AG04450 (cell line): ENCODE data around the gene PRDX3. TPM values are rescaled to one million over a fixed set of nuclear protein-coding genes. Genes with fewer than 3 reads are reported as not detected.
"Not testable (repeated sequence)": the region's sequence is repeated elsewhere in the genome, so short reads cannot be mapped to it uniquely, and the experiment has no call there.

Experiments
- CTCF ChIA-PET: fragments of 300-600, 350-600 bp; formaldehyde crosslinking; extraction: SDS; loops from one replicate; lab custom pipeline; 2022; ENCODE audit warnings: antibody characterized with exemption, inconsistent platforms; lab: Charles Lee
- POLR2A ChIA-PET: fragments of 350-600 bp; formaldehyde crosslinking; extraction: SDS; loops from one replicate; lab custom pipeline; 2021; ENCODE audit warnings: antibody characterized with exemption, inconsistent platforms; lab: Yijun Ruan, JAX
- DNase-seq: peaks from one replicate; pipeline ENCODE4 v3.0.0-alpha.2; 2011; ENCODE audit warnings: low read depth, low spot score
- H3K27ac ChIP-seq: one replicate; pipeline ENCODE4 v1.5.1; 2012; ENCODE audit warnings: low read depth, low read length, control low read depth
- H3K27me3 ChIP-seq: one replicate; pipeline ENCODE4 v1.6.0; 2012; ENCODE audit warnings: low read length; ENCODE audit not compliant: control insufficient read depth, insufficient read depth
- H3K4me3 ChIP-seq: 2 replicates; pipeline ENCODE4 v1.5.1; 2011; ENCODE audit warnings: mild to moderate bottlenecking, low read depth, low read length, control low read depth
- H3K9me3 ChIP-seq: 2 replicates; pipeline ENCODE4 v1.5.1; 2012; ENCODE audit warnings: low read length; ENCODE audit not compliant: control insufficient read depth, insufficient read depth
- polyA plus RNA-seq: library from polyadenylated mRNA; depleted of rRNA; stranded (reverse); fragments of >200 nt; gene quantifications from 2 replicates; pipeline ENCODE4 v1.2.3, GENCODE V29; 2011
- TF ChIP-seq, protein P1 (sequence below): IDR thresholded peaks from 2 replicates; pipeline ENCODE4 v1.5.1; 2011; ENCODE audit warnings: low read depth, low read length, control low read depth, inconsistent platforms

Gene PRDX3
- polyA plus RNA-seq, 1 experiment, result 373 TPM

- no peaks in the 10 kb centered on the region for H3K9me3 ChIP-seq
- TF ChIP-seq, protein P1, sequence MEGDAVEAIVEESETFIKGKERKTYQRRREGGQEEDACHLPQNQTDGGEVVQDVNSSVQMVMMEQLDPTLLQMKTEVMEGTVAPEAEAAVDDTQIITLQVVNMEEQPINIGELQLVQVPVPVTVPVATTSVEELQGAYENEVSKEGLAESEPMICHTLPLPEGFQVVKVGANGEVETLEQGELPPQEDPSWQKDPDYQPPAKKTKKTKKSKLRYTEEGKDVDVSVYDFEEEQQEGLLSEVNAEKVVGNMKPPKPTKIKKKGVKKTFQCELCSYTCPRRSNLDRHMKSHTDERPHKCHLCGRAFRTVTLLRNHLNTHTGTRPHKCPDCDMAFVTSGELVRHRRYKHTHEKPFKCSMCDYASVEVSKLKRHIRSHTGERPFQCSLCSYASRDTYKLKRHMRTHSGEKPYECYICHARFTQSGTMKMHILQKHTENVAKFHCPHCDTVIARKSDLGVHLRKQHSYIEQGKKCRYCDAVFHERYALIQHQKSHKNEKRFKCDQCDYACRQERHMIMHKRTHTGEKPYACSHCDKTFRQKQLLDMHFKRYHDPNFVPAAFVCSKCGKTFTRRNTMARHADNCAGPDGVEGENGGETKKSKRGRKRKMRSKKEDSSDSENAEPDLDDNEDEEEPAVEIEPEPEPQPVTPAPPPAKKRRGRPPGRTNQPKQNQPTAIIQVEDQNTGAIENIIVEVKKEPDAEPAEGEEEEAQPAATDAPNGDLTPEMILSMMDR, result no peak
- POLR2A ChIA-PET, result no interaction called here
- no peak overlapping the region for H3K4me3 ChIP-seq
- CTCF ChIA-PET, result no interaction called here
- no peaks in the 10 kb centered on the region for H3K27me3 ChIP-seq
- no peak overlapping the region for H3K27ac ChIP-seq
- DNase-seq, result no peak
These were observed 25.0 kb downstream of the PRDX3 start for GRCh38 chr10:119153661-119154060.

- ChIA-PET POLR2A (no interaction called here), CTCF (interaction anchor here (1.0 kb wide), 1 partner anchor 46 kb away, joined by 3 read pairs; no protein-coding TSS in a partner anchor)
- no peak for DNase-seq
- TF ChIP-seq, protein P1, result no peak
- H3K4me3 ChIP-seq, result no peak overlapping the region
- H3K27me3 ChIP-seq, result no peaks in the 10 kb centered on the region
- H3K9me3 ChIP-seq, result no peaks in the 10 kb centered on the region
- no peak overlapping the region for H3K27ac ChIP-seq
These were observed 25.6 kb downstream of the PRDX3 start for GRCh38 chr10:119153041-119153440.

DNA sequence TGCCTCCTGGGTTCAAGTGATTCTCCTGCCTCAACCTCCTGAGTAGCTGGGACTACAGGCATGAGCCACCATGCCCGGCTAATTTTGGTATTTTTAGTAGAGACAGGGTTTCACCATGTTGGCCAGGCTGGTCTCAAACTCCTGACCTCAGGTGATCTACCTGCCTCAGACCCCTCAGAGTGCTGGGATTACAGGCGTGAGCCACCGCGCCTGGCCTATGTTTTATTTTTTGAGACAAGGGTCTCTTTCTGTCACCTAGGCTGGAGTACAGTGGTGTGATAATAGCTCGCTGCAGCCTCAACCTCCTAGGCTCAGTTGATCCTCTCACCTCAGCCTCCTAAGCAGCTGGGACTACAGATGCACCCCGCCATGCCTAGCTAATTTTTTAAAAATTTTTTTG lies 27.0 kb downstream of the PRDX3 start:
- POLR2A ChIA-PET, CTCF ChIA-PET: not testable (repeated sequence)

DNA sequence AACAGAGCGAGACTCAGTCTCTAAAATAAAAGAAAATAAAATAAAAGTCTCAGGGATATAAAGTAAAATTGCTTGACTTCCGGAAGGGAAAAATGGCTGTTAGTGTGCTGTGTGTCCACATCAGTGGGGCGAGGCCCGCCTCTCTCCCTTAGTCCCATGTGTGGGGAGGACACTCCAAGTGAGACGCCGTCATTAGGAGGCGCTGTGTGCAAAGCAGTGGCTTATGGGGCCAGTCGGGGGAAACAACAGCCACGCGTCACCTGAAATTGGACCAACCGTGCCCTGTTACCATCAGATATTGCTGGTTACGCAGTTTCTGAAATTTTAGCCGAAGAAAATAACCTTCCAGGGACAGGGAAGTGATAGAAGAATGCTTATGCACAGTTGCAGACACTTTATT lies 28.9 kb downstream of the PRDX3 start:
- Histone ChIP-seq H3K9me3 (no peaks in the 10 kb centered on the region), H3K27me3 (no peaks in the 10 kb centered on the region), H3K4me3 (no peak overlapping the region), H3K27ac (no peak overlapping the region)
- CTCF ChIA-PET, result interaction anchor here (1.0 kb wide), 1 partner anchor 10 kb away, joined by 4 read pairs; no protein-coding TSS in a partner anchor
- TF ChIP-seq, protein P1, result 0 out of 2 replicates have a peak, but pooled peaks have one; percentile 7
- POLR2A ChIA-PET, result no interaction called here
- no peak for DNase-seq

More for the DNA sequence above, 27.0 kb downstream of the PRDX3 start:
- not testable (repeated sequence) for DNase-seq, H3K9me3 ChIP-seq, H3K27ac ChIP-seq, H3K4me3 ChIP-seq, H3K27me3 ChIP-seq

DNA sequence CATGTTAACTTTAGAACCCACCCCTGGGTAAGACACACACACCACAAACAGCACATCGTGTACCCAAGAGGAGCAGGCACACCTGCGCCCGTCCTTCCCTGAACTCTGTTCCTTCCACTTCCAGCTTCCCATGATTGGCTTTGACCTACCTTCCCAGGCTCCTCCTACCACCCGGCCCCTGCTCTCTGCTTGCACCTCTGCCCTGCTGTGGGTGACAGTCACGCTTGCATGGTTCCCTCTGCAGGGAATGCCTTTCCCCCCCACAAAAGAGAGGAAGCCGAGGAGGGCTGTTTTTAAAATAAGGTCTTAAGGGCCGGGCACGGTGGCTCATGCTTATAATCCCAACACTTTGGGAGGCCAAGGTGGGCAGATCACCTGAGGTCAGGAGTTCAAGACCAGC lies 29.5 kb downstream of the PRDX3 start:
- Histone ChIP-seq H3K9me3 (no peaks in the 10 kb centered on the region), H3K27me3 (no peaks in the 10 kb centered on the region), H3K4me3 (no peak overlapping the region), H3K27ac (no peak overlapping the region)
- POLR2A ChIA-PET, result interaction anchor here (0.9 kb wide), 1 partner anchor 15 kb away, joined by 7 read pairs; no protein-coding TSS in a partner anchor
- CTCF ChIA-PET, result no interaction called here
- DNase-seq, result no peak
- TF ChIP-seq, protein P1, result no peak
